ENCODE measurements around the gene DPM3. TPM values are rescaled to one million over a fixed set of nuclear protein-coding genes. Genes with fewer than 3 reads are reported as not detected.
A peak's percentile ranks its signal among the peaks of the same experiment; 100 is the strongest.
"Not testable (repeated sequence)": the region's sequence is repeated elsewhere in the genome, so short reads cannot be mapped to it uniquely, and the experiment has no call there.

DPM3 gene, protein sequence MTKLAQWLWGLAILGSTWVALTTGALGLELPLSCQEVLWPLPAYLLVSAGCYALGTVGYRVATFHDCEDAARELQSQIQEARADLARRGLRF
- 16.1 and 41.4 TPM in 2 replicates for total RNA-seq

DNA sequence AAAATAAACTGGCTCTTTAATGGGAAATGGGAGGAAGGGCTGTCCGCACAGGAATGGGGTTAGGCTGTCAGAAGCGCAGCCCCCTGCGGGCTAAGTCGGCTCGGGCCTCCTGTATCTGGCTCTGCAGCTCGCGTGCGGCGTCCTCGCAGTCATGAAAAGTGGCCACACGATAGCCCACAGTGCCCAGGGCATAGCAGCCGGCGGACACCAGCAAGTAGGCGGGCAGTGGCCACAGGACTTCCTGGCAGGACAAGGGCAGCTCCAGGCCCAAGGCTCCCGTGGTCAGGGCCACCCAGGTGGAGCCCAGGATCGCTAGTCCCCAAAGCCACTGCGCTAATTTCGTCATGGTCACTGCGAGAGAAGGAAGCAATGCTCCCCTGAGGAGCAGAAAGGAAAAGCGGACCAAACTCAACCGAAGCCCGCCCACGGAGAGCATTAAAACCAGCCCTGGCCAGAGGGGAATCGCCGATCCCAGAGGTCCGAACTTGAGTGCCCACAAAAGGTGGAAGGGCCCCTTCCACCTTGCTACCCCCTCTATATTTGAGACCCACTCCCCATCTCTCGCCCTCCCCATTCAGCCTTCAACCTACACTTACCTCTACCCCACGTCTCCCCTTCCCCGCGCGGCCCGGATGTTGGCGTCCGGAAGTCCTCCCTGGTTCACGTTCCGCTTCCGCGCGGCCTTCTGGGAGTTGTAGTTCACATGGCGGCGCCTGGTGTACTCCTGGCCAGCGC is at the start of gene DPM3:
TSS of gene DPM3 (minus strand) at position 637 of the 735 bp plus-strand sequence. CDS start at position 346, 291 bp downstream.
- DNase-seq, result peak; percentile 89

DNA sequence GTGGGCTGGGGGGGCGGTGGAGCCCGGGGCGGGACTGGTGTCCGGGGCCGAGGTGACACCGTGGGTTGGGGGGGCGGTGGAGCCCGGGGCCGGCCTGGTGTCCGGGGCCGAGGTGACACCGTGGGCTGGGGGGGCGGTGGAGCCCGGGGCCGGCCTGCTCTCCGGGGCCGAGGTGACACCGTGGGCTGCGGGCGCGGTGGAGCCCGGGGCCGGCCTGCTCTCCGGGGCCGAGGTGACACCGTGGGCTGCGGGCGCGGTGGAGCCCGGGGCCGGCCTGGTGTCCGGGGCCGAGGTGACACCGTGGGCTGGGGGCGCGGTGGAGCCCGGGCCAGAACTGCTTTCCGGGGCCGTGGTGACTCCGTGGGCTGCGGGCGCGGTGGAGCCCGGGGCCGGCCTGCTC is 49.6 kb upstream of the DPM3 start:
- not testable (repeated sequence) for DNase-seq

DNA sequence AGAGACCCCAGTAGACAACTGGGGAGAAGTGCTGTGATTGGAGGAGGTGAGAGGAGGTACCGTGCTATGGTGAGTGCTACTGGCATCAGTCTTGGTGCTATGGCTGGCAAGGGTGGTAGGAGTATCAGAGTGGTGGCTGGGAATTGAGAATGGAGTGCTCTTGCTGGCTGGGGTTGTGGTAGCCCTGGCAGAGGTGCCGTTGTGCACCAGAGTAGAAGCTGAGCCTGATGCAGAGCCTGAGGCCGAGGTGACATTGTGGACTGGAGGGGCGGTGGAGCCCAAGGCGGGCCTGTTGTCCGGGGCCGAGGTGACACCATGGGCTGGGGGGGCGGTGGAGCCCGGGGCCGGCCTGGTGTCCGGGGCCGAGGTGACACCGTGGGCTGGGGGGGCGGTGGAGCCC is 47.9 kb upstream of the DPM3 start:
- DNase-seq, result no peak

DNA sequence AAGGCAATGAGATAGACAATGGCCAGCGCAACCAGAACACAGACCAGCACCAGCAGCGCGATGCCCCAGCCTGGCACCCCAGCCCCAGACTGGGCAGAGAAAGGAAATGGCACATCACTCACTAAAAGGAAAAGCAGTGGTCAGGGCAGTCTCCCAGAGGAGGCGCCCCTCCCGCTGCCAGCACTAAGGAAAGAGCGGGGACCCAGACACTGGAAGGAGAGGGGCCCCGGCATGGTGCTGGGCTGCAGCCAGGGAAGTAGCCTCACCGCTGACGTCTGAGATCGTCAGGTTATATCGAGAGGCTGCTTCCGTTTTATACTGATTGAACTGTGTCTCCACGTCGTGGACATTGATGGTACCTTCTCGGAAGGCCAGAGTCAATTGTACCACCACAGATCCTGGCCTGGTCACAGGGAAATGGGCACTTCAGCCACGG is 47.1 kb upstream of the DPM3 start:
- no peak for DNase-seq

DNA sequence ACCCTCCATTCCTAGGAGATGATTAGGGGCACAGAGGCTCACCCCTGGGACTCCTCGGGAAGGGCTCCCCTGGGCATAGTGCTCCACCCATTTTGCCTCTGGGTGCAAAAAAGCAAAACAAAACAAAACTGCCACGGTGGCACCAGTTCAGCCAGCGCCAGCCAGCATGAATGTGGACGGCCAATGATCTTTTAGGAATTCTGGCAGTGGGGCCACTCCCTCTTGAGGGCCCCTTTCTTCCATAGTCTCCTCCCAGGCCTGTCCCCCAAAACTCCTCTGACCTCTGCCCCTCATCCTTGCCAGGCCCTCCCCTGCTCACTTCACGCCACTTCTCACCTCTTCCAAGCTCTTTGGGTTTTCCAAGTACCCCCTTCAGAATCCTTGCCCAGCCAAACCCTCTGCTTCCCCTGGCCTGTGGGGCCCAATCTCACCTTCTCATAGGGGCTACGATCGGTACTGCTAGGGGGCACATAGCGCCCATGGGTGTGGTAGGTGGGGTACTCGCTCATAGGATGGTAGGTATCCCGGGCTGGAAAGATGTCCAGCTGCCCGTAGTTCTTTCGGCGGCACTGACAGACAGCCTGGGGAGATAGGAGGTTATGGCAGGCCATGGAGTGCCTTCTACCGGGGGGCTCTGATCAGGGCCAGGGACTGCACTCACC is 46.6 kb upstream of the DPM3 start:
- no peak for DNase-seq

DNA sequence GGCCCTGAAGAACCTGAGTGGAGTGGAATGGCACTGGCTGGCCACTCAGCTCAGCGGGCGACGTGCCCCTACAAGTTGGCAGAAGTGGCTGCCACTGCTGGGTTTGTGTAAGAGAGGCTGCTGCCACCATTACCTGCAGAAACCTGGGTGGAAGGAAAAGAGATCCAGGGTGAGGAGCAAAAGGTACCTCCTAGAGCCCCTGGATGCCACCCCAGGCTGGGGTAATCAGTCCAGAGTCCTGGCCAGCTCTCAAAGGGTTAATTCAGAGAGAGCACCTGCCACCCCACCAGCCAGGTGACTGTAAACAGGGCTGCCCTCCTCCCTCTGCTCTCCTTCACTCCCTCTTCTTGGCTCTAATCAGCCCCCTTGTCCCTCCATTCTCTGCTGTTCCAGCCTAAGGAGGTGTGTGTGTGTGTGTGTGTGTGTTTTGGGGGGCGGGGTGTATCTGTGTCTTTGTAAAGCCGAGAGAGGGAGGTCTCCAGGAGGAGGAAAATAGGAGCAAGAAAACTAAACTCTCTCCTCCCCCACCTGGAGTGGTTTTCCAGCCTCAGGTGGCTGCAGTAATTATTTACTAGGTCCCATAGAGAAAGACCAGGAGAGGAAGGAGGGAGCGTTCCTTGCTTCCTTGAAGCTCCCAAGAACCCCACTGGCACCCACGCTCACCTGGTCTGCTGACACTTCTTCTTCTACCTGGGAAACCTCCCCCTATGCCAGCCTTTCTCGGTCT is 45.9 kb upstream of the DPM3 start:
- no peak for DNase-seq

DNA sequence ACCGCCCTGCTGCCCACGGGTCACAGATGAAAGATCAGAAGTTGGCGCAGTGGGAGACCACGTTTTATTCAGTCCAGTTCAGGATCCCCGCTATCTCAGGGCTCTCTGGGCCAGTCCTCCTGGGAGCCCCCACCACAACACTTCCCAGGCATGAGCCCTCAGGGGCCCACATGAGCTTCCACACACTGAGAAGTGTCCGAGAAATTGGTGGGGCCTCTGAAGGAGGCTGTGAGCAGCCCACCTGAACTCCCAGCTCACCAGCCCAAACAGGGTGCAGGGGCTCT is 45.4 kb upstream of the DPM3 start:
- DNase-seq, result no peak

DNA sequence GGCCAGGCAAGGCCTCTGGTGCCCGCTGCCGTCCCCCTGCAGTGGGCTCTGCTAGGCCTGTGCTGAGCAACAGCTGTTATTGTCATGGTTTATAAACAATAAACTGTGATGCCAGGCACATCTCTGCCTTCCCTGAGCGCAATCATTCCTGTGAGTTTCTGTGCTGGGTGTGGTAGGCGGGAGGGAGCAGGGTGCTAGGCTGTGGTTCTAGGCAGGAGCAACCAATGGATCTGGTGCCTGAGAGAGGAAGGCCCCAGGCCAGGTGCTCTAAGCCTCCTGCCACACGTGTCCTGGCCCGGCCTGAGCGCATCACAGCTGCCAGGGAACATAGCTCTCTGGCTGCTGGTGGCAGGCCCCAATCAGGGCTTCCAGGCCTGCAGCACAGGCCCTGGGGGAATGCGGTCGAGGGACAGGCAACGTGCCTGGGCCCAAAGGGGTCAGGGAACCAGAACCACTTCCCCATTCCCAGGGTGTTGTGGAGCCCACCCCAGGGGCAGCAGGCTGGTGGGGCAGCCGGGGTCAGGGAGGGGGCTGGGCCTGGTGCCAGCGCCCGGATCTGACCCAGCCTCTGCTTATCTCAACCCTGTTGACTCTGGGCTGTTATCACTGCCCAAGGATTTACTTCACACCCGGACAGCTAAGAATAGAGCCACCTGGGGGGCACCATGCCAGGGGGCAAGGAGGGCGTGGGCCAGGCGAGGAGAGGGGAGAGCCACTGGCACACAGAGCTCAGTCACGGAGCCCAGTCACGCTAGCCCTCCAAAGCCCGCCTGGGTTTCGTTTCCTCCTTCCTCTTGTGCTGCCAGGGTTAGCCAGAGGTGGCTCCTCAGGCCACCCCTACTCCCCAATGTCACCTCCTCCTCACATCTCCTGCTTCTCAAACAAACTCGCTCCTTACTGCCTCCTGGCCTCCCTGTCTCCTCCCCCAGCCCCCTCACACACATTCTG is 44.8 kb upstream of the DPM3 start:
- peak; percentile 27 for DNase-seq

DNA sequence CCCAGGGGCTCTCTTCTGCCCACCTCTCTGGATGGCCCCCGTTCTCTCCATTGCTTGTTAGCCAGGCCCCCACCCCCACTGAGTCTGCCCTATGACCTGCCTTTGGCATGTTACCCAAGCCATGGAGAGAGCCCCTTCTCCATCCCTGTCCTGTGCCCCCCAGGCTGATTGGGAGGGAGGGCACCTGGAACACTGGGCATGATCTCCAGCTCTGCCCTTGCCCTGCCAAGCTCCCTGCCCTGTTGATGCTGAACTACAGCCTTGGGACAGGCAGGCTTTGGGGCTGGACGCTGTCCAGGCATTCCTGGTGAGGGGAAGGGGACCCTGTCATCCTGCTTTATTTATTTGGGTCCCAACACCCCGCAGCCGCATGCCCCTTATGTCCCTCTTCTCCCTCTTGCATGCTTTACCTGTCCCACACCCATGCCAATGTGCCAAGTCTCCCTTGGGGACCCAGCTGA is 44.0 kb upstream of the DPM3 start:
- DNase-seq, result no peak

DNA sequence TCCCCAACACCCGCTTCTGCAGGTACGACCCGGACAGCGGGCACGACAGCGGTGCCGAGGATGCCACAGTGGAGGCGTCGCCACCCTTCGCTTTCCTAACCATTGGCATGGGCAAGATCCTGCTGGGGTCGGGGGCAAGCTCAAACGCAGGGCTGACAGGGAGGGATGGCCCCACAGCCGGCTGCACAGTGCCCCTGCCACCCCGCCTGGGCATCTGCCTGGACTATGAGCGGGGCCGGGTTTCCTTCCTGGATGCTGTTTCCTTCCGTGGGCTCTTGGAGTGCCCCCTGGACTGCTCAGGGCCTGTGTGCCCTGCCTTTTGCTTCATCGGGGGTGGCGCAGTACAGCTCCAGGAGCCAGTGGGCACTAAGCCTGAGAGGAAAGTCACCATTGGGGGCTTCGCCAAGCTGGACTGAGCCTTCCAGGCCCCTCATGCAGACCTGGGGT is 43.5 kb upstream of the DPM3 start:
- DNase-seq, result no peak

DNA sequence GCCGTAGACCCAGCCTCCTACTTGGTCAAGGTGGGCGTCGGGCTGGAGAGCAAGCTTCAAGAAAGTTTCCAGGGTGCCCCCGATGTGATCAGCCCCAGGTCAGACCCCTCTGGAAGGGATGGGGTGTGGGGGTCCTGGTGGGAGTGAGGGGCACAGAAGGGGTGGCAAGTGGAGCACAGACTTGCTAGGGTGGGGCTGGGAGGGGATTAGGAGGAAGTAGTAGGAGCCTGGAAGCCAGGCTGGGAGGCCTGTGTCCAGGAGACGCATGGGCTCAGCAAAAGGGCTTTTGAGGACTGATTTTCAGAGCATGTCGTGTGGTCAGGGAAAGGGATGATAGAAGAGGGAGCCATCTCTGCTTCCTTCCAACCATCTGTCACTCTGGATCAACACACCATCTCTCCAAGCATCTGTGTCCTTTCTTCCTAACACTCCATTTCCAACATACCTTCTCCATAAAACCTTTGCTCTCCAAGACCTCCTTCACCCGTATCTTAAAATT is 41.8 kb upstream of the DPM3 start:
- no peak for DNase-seq

DNA sequence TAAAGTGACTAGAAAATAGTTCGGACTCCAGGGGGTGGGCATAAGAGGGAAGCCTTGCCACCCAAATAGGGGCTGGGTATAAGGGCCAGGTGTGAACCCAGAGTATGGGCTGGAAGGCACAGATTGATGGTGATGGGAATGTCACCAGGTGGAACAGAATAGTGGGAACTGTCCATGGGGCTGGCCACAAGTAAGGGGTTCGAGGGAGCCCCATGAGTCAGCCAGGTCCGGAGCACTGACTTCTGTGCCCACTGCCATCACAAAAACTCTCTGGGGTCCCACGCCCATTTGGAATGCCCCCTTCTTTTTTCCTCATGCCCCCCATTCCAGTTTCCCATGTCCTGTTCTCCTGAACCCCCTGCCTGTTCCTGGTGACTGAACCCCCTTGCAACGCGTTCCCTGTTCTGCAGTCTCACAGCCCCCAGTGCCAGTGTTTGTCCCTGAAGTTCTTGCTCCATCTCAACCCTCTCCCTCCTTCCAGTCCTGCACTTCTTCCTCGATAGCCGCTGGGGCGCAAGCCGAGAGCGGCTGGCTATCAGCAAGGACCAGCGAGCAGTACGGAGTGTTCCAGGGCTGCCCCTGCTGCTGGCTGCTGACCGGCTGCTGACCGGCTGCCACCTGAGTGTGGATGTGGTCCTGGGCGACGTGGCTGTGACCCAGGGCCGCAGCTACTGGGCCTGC is 41.2 kb upstream of the DPM3 start:
- no peak for DNase-seq

DNA sequence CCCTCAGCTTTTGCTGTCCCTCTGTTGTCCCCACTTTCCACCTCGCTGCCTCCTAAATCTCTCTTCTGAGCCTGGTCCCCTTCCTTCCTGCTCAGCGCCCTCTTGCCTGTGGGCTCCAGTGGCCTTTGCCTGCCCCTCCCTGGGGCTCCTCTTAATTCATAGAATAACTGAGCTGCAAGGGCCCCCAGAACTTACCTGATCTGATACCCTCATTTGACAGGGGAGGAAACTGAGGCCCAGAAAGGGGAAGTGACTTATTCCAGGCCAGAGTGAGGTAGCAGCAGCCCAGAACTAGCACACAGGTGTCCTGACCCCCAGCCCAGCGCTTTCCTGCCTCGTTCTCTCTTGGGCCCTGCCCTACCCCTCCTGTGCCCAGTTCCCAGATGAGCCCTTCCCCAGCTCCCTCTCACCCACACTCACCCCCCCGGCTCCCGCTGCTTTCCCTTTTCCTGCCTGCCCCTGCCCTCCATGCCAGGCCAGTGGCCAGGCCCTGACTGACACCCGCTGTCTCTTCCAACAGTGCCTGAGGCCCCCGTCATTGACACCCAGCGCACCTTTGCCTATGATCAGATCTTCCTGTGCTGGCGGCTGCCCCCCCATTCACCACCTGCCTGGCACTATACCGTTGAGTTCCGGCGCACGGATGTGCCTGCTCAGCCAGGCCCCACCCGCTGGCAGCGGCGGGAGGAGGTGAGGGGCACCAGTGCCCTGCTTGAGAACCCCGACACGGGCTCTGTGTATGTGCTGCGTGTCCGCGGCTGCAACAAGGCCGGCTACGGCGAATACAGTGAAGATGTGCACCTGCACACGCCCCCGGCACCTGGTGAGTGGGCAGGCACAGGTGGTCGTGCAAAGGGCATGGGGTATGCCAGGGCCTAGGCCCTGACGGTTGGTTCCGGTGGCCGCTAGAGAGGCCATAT is 39.0 kb upstream of the DPM3 start:
- DNase-seq, result no peak

DNA sequence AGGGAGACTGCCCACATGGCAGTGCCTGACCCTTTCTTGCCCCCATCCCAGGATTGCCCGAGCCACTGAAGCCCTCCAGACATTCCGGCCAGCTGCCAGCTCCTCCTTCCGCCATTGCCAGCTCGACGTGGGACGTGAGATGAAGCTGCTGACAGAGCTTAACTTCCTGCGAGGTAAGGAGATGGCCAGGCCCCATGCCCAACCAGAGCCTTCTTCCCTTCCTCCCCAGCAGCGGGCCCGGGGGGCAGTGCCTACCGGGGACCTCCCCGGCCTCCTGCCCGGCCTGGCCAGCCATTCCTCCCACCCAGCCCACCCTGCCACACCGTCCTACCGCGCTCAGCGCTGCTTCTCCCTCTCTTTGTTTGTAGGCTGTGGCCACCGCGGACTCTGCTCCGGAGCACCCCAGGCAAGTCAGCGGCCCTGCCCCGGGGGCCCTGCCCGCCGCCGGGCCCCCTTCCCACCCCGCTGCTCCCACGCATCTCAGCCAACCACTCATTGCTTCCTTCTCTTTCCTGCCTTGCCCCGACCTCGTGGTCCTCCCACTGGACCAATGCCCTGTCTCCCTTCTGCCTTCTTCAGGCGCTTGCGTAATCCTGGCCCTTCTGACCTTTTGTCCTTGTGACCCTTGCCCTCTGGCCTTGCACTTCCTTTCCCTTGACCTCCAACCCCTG is 38.2 kb upstream of the DPM3 start:
- DNase-seq, result no peak

DNA sequence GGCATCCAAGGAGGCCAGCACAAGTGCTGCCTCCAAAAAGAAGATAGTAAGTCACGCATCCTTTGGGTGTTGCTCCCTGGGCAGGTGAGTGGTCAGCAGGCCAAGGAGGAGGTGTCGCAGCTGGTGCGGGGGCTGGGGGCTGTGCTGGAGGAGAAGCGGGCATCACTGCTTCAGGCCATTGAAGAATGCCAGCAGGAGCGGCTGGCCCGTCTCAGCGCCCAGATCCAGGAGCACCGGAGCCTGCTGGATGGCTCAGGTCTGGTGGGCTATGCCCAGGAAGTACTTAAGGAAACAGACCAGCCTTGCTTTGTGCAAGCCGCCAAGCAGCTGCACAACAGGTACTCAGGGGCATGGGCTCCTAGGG is 37.6 kb upstream of the DPM3 start:
- no peak for DNase-seq

DNA sequence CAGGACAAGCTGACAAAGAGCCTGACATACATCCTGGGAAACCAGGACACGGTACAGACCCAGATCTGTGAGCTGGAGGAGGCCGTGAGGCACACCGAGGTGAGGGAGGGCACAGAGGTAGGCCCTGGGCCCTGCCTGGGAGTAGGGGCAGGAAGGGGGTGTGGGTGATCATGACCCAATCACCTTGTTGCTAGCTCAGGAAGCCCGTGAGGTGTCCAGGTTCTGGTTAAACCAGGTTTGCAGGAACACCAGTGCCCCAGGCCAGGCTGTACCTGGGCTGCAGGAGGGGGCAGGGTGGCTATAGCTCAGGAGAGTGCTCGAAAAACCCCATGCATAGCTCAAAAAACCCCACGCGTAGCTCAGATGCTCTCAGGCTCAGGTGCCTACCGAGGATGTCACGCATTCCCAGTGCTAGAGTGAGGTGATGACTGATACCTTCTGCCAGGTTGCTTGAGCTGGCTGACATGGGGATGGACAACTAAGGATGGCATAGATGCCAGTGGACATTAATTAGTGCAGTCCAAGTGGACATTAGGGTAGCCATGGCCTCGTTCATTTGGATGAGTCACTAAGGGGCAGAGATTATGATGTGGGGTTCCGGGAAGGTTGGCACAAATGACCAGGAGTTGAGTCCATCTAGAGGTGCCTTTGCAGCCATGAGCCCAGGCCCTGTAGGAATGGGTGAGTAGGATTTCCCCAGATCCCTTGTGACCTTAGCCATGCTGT is 37.0 kb upstream of the DPM3 start:
- no peak for DNase-seq

DNA sequence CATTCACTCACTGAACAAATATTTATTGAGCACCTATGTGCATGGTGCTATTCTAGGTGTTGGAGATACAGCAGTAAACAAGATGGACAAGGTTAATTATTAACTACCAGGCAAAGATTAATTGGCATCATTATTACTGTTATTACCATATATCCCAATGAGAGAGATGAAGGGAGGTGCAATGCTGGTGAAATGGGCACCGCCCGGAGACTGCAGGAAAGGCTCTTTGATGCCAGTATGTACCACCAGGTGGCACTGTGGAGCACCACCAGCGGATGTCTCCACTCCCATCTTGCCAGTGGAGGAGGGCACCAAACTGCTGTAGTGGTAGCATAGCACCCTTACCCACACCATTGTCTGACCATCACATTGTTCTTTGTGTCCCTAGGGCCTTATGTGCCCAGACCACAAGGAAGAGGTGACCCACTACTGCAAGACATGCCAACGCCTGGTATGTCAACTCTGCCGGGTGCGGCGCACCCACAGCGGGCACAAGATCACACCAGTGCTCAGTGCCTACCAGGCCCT is 36.3 kb upstream of the DPM3 start:
- peak; percentile 87 for DNase-seq

DNA sequence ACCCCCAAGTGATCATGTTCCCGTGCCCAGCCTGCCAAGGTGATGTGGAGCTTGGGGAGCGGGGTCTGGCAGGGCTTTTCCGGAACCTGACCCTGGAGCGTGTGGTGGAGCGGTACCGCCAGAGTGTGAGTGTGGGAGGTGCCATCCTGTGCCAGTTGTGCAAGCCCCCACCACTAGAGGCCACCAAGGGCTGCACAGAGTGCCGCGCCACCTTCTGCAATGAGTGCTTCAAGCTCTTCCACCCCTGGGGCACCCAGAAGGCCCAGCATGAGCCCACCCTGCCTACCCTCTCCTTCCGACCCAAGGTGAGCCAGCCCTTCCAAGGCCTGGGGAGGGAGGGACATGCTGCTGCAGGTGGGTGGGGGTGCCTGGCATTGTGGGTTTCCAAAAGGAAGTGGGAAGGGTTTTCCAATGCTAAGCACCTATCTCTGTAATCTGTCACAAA is 35.6 kb upstream of the DPM3 start:
- no peak for DNase-seq

Measured in dermis blood vessel endothelial cell (primary cell).